NCI-H1417 treated with DMSO at 0.1 percent for 48 hours (cell line): ENCODE data around the gene NUDT12.

Experiments used
- DNase-seq: peaks from one replicate; lab custom pipeline; 2025; lab: John Stamatoyannopoulos, UW

NUDT12 gene

GRCh38 chr5:103562453-103563157 is at the start of gene NUDT12:
TSS of gene NUDT12 (minus strand) at chr5:103562789. CDS start at chr5:103560248, 2,541 bp downstream.
- DNase-seq = peak; percentile 39

GRCh38 chr5:103607346-103607745 is 44.8 kb upstream of the NUDT12 start:
- DNase-seq = no peak

- DNase-seq = no peak
Observed at GRCh38 chr5:103605277-103605676, 42.7 kb upstream of the NUDT12 start.

- DNase-seq = no peak
Observed at GRCh38 chr5:103602438-103602837, 39.8 kb upstream of the NUDT12 start.

- no peak for DNase-seq
Observed at GRCh38 chr5:103601314-103601713, 38.7 kb upstream of the NUDT12 start.

GRCh38 chr5:103600086-103600485 is 37.5 kb upstream of the NUDT12 start:
- no peak for DNase-seq

GRCh38 chr5:103598997-103599566 is 36.5 kb upstream of the NUDT12 start:
- no peak for DNase-seq

- DNase-seq = no peak
Observed at GRCh38 chr5:103590221-103590620, 27.6 kb upstream of the NUDT12 start.

- DNase-seq = no peak
Observed at GRCh38 chr5:103589776-103590175, 27.2 kb upstream of the NUDT12 start.

GRCh38 chr5:103589357-103589756 is 26.8 kb upstream of the NUDT12 start:
- no peak for DNase-seq

- peak; percentile 53 for DNase-seq
Observed at GRCh38 chr5:103587185-103587748, 24.7 kb upstream of the NUDT12 start.

GRCh38 chr5:103582364-103582763 is 19.8 kb upstream of the NUDT12 start:
- DNase-seq = no peak

GRCh38 chr5:103573411-103573810 is 10.8 kb upstream of the NUDT12 start:
- DNase-seq = no peak

- no peak for DNase-seq
Observed at GRCh38 chr5:103572454-103572853, 9.9 kb upstream of the NUDT12 start.

- no peak for DNase-seq
Observed at GRCh38 chr5:103571730-103572129, 9.1 kb upstream of the NUDT12 start.

- DNase-seq = no peak
Observed at GRCh38 chr5:103569313-103570060, 6.9 kb upstream of the NUDT12 start.

GRCh38 chr5:103565719-103566118 is 3.1 kb upstream of the NUDT12 start:
- no peak for DNase-seq

GRCh38 chr5:103561685-103562452 is 720 bp downstream of the NUDT12 start:
- DNase-seq = no peak

- DNase-seq = no peak
Observed at GRCh38 chr5:103560826-103561225, 1.8 kb downstream of the NUDT12 start.

- no peak for DNase-seq
Observed at GRCh38 chr5:103546858-103547257, 15.7 kb downstream of the NUDT12 start.

GRCh38 chr5:103542441-103542840 is 20.1 kb downstream of the NUDT12 start:
- no peak for DNase-seq

GRCh38 chr5:103541569-103541968 is 21.0 kb downstream of the NUDT12 start:
- no peak for DNase-seq
